Fibroblast of the conjunctiva (primary cell): Measurements from ENCODE around the gene CTPS1.

Experiments used
- DNase-seq: peaks from one replicate; pipeline ENCODE4 v3.0.0-alpha.2; 2010; ENCODE audit warnings: low read depth

Gene CTPS1

GRCh38 chr1:41024953-41025352 is 45.5 kb downstream of the CTPS1 start:
- no peak for DNase-seq

- no peak for DNase-seq
These were observed 46.7 kb downstream of the CTPS1 start for GRCh38 chr1:41025979-41026819.

GRCh38 chr1:41028034-41028642 is 48.6 kb downstream of the CTPS1 start:
- DNase-seq: no peak

GRCh38 chr1:41030872-41031616 is 51.5 kb downstream of the CTPS1 start:
- no peak for DNase-seq

- DNase-seq: no peak
These were observed 52.7 kb downstream of the CTPS1 start for GRCh38 chr1:41032147-41032546.

- no peak for DNase-seq
These were observed 53.8 kb downstream of the CTPS1 start for GRCh38 chr1:41033272-41033671.

- DNase-seq: no peak
These were observed 57.8 kb downstream of the CTPS1 start for GRCh38 chr1:41037116-41037903.

GRCh38 chr1:41038110-41038509 is 58.6 kb downstream of the CTPS1 start:
- DNase-seq: no peak

- no peak for DNase-seq
These were observed 62.2 kb downstream of the CTPS1 start for GRCh38 chr1:41041614-41042270.

GRCh38 chr1:41044187-41044586 is 64.7 kb downstream of the CTPS1 start:
- no peak for DNase-seq

- DNase-seq: peak; percentile 48
These were observed 66.2 kb downstream of the CTPS1 start for GRCh38 chr1:41045740-41046139.

- DNase-seq: no peak
These were observed 66.9 kb downstream of the CTPS1 start for GRCh38 chr1:41046347-41046775.

GRCh38 chr1:41048540-41048939 is 69.0 kb downstream of the CTPS1 start:
- DNase-seq: no peak

GRCh38 chr1:41051022-41051421 is 71.5 kb downstream of the CTPS1 start:
- DNase-seq: no peak

GRCh38 chr1:41053316-41053715 is 73.8 kb downstream of the CTPS1 start:
- DNase-seq: no peak

- DNase-seq: no peak
These were observed 77.4 kb downstream of the CTPS1 start for GRCh38 chr1:41056907-41057306.
